Fibroblast of skin of scalp (primary cell): Measurements from ENCODE around the gene HTT.
A peak's percentile ranks its signal among the peaks of the same experiment; 100 is the strongest.

Experiments
- DNase-seq: peaks from one replicate; pipeline ENCODE4 v3.0.0-alpha.2; 2013

The HTT gene

DNA sequence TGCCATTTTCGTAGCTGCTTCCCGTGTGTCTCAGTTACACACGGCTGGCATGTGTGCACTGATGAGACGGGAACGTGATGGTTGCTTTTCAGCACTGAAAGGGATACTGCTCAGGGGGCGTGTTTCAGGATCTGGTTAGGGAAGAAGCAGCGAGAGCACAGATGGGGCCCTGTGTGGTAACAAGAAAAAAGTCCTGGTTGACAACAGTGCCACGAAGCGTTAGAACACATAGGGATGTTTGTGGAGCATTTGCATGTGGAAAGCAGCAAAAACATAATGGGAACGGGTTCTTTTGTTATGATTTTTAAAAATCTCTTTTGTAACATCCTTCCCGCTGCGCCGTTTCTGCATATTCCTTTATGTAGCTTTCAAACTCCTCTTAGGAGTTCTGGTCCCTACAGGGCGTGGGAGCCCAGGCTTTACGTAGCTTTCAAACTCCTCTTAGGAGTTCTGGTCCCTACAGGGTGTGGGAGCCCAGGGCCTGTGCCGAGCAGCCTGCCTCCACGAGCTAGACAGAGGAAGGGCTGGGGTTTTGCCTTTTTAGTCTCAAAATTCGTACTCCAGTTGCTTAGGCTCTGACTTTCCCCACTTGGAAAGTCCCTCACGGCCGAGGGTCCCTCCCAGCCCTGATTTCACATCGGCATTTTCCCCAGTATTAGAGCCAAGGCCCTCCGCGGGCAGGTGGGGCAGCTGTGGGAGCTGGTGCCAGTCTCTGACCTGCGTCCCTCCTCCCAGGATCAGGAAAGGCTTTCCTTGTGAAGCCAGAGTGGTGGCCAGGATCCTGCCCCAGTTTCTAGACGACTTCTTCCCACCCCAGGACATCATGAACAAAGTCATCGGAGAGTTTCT lies 163.5 kb downstream of the HTT start:
- DNase-seq: no peak

DNA sequence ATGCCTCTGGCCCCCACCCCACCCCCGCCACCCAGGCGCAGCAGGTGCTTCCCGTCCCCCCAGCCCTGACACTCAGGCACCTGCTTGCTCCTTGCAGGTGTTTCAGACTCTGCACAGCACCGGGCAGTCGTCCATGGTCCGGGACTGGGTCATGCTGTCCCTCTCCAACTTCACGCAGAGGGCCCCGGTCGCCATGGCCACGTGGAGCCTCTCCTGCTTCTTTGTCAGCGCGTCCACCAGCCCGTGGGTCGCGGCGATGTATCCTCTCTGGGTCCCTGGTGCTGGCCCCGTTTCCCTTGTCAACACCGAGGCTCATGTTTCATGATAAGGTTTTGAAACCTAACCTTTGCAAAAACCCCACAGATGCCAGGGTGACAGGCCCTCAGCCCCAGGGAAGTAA lies 164.2 kb downstream of the HTT start:
- no peak for DNase-seq

DNA sequence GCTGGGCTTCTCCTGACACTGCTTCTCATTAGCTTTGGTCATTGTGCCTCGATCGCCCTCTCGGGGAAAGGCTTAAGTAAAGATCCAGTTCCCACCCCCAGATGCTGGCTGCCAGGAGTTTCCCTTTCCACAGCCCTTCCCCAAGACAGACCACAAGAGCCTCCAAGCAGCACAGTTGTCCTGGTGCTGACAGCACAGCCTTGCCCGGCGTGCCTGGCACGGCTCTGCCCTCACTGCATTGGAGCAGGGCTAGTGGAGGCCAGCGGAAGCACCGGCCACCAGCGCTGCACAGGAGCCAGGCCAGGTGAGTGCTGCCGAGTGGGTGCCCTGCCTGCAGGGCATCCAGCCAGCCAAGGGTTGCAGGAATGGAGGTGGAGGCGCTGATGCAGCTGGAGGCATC lies 164.8 kb downstream of the HTT start:
- no peak for DNase-seq

DNA sequence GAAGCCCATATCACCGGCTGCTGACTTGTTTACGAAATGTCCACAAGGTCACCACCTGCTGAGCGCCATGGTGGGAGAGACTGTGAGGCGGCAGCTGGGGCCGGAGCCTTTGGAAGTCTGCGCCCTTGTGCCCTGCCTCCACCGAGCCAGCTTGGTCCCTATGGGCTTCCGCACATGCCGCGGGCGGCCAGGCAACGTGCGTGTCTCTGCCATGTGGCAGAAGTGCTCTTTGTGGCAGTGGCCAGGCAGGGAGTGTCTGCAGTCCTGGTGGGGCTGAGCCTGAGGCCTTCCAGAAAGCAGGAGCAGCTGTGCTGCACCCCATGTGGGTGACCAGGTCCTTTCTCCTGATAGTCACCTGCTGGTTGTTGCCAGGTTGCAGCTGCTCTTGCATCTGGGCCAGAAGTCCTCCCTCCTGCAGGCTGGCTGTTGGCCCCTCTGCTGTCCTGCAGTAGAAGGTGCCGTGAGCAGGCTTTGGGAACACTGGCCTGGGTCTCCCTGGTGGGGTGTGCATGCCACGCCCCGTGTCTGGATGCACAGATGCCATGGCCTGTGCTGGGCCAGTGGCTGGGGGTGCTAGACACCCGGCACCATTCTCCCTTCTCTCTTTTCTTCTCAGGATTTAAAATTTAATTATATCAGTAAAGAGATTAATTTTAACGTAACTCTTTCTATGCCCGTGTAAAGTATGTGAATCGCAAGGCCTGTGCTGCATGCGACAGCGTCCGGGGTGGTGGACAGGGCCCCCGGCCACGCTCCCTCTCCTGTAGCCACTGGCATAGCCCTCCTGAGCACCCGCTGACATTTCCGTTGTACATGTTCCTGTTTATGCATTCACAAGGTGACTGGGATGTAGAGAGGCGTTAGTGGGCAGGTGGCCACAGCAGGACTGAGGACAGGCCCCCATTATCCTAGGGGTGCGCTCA lies 165.8 kb downstream of the HTT start:
- DNase-seq: no peak

DNA sequence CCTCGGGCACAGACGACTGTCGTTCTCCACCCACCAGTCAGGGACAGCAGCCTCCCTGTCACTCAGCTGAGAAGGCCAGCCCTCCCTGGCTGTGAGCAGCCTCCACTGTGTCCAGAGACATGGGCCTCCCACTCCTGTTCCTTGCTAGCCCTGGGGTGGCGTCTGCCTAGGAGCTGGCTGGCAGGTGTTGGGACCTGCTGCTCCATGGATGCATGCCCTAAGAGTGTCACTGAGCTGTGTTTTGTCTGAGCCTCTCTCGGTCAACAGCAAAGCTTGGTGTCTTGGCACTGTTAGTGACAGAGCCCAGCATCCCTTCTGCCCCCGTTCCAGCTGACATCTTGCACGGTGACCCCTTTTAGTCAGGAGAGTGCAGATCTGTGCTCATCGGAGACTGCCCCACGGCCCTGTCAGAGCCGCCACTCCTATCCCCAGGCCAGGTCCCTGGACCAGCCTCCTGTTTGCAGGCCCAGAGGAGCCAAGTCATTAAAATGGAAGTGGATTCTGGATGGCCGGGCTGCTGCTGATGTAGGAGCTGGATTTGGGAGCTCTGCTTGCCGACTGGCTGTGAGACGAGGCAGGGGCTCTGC lies 166.5 kb downstream of the HTT start:
- DNase-seq: no peak

DNA sequence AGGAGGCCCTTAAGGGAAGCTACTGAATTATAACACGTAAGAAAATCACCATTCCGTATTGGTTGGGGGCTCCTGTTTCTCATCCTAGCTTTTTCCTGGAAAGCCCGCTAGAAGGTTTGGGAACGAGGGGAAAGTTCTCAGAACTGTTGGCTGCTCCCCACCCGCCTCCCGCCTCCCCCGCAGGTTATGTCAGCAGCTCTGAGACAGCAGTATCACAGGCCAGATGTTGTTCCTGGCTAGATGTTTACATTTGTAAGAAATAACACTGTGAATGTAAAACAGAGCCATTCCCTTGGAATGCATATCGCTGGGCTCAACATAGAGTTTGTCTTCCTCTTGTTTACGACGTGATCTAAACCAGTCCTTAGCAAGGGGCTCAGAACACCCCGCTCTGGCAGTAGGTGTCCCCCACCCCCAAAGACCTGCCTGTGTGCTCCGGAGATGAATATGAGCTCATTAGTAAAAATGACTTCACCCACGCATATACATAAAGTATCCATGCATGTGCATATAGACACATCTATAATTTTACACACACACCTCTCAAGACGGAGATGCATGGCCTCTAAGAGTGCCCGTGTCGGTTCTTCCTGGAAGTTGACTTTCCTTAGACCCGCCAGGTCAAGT lies 167.5 kb downstream of the HTT start:
- peak; percentile 25 for DNase-seq

DNA sequence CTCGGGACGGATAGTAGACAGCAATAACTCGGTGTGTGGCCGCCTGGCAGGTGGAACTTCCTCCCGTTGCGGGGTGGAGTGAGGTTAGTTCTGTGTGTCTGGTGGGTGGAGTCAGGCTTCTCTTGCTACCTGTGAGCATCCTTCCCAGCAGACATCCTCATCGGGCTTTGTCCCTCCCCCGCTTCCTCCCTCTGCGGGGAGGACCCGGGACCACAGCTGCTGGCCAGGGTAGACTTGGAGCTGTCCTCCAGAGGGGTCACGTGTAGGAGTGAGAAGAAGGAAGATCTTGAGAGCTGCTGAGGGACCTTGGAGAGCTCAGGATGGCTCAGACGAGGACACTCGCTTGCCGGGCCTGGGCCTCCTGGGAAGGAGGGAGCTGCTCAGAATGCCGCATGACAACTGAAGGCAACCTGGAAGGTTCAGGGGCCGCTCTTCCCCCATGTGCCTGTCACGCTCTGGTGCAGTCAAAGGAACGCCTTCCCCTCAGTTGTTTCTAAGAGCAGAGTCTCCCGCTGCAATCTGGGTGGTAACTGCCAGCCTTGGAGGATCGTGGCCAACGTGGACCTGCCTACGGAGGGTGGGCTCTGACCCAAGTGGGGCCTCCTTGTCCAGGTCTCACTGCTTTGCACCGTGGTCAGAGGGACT lies 168.8 kb downstream of the HTT start:
- DNase-seq: no peak

DNA sequence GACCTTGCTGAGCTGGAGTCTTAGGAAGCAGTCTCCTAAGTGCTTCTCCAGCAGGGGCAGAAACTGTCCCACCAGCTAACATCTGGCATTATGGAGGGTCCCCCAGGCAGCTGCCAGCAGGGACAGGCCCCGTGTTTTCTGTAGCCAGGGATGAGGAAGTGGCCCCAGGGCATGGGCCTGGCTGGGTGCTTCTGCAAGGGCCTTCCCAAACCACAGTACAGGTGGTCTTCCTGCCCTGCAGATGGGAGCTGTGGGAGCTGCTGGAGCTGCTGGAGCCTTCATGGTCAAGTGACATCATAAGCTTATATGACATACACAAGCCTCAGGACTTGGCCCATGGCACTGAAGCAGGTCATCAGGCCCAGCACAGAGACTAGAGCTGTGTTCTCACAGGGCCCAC lies 169.5 kb downstream of the HTT start:
- no peak for DNase-seq

DNA sequence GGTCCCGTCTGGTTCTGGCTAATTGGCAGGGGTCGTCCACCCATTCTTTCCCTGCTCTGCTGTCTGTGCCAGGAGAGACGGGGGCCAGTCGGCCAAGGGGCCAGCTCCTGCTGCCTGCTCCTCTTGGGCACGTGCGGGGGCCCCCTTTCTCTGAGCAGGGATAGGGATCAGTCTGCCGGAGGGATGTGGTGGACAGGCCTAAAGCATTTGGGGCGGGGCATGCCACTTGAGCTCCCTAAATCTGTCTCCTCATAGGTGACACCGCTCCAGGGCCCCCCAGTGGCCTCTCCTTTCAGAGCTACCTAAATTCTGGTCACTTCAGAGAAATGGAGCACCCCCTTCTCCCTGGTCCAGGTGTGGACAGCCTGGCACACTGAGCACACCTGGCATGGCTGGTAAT lies 170.3 kb downstream of the HTT start:
- DNase-seq: no peak

DNA sequence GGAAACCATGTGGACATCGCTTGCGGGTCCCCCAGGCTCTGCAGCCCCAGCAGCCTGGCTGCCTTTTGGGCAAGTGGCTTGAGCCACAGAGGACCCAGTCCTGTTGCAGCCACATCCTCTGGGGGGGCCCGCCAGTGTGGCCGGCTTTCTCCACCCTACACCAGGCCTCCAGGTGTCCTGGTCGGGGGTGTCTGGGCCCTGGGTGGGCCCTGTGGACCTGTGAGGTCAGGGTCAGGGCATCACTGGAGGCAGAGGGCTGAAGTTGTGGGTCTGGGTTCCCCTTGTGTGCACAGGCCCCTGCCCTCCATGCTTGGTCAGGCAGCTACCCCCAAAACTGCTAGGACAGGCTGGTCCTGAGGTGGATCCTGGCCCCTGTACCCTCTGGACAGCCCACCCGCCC lies 171.2 kb downstream of the HTT start:
- DNase-seq: no peak

DNA sequence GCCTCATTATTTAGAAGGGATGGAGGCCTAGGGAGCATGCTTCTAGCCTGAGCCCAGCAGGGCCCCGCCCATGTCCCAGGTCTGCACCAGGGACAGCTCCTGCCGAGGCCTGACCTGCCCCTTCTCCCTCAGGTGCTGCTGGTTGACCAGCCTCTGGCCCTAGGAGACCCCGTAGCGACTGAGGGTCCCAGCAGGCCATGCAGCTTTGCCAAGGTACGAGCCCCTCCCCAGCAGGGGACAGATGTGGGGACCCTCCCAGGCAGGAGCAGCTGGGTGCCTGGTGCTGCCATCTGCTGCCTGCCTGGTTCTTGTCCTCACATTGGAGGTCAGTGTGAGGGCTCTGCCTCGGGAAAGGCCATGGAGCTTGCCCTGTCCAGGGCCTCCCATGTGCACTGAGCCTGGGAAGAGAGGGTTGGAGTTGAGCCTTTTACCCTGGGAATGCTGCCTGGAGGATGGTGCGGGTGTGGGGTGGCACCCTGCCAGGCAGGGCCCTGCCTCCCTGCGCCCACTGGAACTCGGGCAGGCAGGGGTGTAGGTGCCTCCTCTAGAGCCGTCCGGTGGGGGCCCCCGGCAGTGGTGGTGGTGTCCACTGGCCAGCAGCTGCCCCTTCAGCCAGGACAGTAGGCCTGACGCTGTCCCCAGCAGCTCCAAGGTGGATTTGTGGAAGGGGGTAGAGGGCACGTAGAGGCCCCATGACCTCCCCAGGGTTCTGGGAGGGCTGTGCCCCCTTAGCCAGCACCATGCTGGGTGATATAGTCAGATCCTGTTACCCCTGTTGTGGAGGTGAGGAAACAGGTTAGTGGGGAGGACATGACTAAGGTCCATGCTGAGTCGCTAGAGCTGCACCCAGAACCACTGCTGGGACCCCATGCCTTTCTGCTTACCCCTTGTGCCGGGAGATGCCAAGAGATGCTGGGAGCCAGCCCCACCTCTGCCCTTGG lies 172.2 kb downstream of the HTT start:
- DNase-seq: no peak

DNA sequence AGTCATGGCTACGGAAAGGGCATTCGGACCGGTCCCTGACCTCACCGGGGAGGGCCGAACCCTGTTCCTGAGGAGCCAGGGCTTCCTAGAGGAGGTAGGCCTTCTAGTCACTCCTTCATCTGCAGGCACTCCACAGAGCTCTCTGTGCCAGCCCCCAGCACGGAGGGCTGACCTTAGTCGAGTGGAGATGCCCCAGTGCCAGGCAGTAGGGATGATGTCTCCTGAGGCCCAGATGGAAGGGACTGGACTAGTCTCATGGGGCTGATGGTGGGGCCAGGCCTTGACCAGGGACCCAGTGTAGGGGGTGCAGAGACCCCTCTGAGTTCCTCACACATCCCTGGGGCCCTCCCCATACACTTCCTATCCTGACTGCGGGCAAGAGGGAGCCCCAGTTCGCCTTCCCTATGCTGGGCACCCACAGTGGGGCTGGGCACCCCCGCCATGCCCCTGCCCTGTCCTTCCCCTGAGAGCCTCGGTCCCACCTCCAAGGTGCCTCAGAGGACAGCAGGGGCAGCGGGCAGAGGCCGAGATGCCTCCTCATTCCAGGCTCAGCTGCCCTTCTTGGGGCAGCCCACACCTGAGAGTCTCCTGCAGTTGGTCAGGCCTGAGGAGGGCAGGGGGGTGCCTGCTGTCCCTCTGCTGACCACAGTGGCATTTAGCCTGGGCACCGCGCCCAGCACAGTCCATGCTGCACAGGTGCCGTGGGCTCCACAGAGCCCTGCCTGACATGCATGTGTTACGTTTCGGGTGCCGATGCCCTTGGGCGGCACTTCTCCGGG lies 173.1 kb downstream of the HTT start:
- DNase-seq: no peak

DNA sequence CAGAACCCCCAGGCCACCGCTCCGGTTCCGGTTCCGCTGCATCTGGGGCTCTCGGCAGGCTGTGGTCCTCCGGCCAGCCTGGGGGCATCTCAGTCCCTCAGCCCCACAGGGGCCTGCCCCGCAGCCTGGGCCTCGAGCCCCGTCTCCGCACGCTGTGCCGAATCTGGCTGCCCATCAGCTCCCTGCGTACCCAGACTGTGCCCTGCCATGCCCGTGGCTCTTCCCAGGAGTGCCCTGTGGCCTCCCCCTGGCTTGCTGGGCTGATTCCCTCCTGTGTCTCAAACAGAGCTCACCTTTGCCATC lies 173.6 kb downstream of the HTT start:
- DNase-seq: no peak

DNA sequence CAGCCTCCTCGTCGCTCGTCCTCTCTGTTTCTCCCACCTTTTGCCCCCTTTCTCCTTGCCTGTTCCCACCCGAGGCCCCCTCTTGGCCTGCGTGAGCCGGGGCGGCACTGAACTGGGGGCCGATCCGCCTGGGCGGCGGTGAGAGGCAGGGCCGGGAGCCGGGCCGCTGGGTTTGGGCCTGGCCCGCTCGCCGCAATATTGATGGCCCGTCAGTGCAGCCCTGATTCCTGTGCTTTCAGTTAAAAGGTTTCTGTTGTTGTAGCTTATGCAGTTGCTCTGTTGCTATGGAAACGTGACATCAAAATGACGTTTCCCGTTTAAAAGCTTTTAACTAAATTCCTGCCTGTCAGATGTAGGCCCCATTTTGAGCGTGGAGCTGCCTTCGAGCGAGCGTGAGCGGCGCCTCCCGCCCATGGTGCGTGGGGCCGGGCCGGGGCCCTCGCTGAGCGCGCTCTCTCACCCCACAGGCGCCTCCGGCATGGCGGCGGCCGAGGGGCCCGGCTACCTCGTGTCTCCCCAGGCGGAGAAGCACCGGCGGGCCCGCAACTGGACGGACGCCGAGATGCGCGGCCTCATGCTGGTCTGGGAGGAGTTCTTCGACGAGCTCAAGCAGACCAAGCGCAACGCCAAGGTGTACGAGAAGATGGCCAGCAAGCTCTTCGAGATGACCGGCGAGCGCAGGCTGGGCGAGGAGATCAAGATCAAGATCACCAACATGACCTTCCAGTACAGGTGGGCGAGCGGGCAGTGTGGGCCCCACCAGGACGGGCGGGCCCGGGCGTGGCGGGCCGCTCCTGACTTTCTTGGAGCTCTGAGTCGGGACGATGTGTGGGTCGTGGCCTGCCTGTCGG lies 174.6 kb downstream of the HTT start, which contains the start of gene MSANTD1:
MSANTD1 (plus strand) TSS at position 349 of the 851 bp plus-strand sequence; CDS start at position 413, 64 bp downstream.
- DNase-seq: no peak

DNA sequence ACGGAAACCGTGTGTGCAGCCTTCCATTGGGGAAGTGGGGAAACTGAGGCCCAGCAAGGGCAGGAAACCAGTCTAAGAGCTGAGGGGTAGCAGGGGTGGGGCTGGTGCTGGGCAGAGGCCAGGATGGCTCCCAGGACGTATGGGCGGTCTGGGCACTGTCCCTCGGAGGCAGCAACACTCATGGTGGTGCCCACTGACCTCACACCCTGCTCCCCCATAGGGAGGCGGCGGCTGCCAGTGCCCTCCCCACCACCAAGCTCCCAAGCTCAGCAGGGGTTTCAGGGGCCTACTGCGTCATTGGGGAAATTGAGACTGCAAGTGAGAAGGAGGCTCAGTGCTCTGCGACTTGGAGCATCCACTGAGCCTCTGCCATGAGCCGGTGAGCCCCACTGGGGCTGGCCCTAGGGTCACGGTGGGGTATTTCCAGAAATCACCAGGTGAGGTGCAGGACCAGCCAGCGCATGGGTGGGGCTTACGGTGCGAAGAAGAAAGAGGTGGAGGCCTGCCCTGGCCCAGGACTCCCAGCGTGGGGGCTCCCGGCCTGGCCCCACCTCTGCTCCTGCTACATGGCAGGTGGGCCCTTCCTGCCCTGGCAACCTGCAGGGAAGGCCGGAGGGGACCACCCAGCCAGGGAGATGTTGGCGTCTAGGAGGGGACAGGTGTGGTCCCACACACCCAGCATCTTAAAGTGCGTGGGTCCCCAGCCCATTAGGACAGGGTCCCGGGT lies 175.4 kb downstream of the HTT start:
- DNase-seq: no peak

DNA sequence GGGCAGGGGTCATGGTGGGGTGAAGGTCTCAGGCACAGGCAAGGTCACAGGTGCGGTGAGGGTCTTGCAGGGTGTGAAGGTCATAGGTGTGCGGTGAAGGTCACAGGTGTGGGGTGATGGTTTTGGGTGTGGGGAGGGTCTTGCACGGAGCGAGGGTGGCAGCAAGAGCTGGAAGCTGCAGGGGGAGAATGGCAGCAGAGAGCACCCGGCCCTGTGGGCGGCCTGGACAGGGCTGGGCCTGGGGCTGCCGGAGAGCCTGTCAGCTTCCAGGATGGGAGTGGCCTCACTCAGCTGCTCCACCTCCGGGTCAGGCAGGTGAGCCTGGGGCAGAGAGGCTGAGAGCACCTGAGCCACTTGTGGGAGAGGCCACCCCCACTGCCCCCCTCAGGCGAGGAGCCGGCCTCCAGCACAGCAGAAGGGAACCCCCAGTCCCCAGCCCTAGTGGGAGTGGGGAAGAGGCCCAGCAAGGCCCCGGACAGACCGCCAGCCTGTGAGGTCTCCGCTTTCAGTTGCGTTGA lies 176.0 kb downstream of the HTT start:
- DNase-seq: no peak

DNA sequence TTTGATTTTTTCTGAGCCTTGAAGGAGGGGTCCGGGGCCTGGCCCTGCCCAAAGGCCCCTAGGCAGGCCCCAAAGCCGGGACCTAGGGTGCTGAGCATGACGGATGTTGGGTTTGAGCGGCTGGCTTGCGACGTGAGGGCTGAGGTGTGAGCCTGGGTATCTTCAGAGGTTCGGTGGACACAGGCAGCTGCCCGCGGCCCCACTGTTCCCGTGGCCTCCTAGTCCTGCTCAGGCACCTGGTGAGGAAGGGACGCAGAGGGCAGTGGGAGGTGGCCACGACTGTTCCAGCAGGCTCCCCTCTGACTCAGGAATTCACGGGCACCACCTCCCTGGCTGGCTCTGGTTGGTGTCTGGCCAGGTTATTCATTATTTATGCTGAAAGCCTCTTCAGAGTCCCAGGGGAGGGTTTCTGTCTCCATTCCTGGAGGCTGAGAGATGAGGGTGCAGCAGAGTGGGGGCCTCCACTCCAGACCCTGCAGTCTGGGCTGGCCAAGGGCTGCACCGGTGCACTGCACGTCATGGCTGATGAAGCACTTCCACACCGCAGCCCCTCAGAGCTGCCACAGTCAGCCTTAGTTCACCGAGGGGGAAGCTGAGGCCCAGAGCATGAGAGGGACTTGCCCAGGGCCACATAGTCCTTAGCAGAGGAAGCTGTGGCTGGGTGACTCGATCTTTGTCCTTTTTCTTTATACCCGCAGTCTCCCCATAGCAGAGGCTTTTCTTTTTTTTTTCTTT lies 176.6 kb downstream of the HTT start:
- peak; percentile 28 for DNase-seq
